ENCODE data around the gene CHST11.
A peak's percentile ranks its signal among the peaks of the same experiment; 100 is the strongest.

Gene CHST11

DNA sequence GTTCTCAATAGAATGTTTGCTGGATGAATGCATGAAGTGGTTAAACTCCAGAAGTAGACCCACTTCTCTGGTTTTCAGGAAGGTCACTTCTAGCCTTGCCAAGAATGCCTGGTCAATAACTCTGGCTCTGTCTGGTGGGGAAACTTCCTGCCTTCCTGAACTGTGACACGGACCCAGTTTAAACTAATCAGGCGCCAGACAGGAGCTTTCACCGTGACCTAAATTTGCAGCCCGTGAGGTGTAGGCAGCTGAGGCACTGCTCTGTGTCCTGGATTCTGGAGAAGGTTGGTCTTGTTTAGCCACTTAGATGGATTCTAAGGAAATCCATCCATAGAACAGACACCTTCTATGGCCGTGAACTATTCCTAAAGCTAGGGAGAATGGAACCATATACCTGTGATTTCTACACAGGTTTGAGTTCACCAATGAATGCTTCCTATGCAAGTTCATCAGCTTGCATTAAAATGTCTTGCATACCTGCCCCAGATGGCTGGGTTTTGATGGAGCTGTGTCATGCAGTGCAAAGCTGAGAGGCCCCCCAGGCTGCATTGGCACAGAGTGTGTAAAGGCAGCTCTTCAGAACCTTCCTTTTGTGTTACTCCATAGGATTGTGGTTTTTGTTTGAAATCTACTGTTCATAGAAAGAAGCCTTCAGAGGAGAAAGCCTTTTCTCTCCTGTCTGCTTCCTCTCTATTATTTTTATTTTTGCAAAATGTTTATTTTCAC is 4.4 kb downstream of the CHST11 start:
- no peak for DNase-seq

DNA sequence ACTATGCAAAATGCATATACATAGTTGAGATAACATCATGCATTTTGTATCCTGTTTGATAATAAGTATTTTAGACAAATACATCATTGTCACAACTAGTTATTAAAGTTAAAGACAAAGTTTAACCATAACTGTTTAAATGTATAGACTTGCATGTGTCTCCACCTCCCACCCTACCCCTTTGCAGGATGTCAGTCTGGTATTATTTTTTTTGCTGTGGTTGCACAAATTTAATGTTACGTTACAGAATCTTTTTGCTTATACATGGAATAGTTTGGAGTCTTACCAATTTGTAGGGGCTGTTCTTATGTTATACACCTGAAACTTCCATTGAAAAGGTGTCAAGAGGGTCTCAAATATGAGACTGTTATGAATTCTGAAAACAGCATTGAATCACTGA is 5.6 kb downstream of the CHST11 start:
- DNase-seq: no peak

- DNase-seq: peak; percentile 21
Observed at GRCh38 chr12:104462931-104463339, 6.2 kb downstream of the CHST11 start.

DNA sequence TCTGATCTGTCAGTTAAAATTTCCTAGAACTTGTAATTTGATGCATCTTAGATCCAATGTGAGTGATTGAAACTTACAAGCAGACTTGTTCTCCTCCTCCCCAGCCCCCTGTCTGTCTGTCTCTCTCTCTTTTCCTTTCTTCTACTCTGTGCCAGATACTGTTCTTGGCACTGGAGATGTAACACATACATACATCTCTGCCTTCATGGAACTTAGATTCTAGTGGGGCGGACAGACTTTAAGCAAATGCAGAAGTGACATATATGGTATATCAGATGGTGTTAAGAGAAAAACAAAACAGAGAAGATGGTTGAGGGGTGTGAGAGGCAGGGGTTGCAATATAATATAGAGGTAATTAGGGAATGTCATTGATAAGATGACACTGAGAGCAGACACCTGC is 6.6 kb downstream of the CHST11 start:
- DNase-seq: no peak

- no peak for DNase-seq
Observed at GRCh38 chr12:104464899-104465298, 8.2 kb downstream of the CHST11 start.

DNA sequence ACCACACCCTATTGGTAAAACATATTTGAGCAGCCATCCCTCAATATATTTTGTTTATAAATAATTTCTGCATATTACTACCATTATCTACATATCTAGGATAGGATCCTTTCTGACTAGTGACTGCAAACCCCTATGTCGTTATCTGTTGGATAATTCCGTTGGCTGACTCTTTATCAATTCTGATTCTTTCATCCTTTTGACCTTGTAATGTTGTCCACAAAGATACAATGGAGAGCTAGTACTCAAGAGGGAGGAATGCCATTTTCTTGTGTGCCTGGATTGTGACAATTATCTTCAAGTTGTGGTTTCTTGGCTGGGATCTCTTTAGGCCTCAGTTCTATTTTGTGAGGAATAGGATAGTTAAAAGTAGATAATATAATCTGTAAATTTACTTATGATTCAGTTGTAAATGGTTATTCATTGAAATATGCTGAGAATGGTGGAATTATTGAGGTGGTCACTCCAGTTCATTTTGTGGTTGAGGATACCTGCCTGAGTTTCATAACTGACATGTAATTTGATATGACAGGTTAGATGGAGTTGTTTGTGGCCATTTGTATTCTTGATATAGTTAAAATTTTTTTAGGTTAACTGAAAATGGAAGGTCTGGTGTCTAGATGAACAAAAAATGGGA is 10.1 kb downstream of the CHST11 start:
- DNase-seq: no peak

GRCh38 chr12:104467346-104467837 is 10.6 kb downstream of the CHST11 start:
- DNase-seq: no peak

GRCh38 chr12:104468371-104468770 is 11.6 kb downstream of the CHST11 start:
- no peak for DNase-seq

- DNase-seq: no peak
Observed at GRCh38 chr12:104469066-104469465, 12.3 kb downstream of the CHST11 start.

DNA sequence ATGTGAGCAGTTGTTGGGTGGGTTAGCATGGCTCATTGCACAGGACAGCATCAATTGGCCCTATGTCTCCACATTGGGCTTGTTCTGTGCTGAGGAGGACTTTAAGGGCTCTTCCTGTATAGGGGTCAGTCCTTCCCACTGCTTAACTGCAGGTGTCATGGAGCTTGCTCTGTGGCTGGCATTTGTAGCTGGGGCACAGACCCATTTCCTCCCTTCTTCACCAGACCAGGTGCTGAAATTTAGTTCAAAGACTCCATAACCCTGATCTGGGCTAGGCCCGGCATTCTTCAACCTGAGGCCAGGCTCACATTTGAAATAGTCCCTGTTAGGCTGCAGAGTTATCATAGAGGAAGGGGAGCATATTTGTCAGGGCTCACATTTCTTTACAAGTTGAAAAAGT is 12.8 kb downstream of the CHST11 start:
- DNase-seq: no peak

GRCh38 chr12:104470521-104470920 is 13.8 kb downstream of the CHST11 start:
- DNase-seq: no peak

DNA sequence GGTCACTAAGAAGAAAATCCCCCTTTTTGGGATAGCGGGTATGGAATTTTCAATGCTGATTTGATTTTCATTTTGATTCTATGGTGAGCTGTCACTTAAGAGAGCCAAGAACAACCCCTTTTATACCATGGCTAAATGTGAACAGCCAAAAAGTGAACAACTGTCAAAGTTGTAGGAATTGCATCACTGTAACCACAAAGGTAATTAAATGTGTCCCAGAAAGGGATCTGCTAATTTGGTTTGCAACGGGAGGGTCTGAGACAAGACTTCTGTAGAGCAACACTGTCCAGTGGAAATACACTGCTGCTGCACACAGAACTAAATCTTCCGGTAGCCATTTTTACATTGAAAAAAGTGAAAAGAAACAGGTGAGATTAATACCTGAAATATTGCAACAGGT is 14.6 kb downstream of the CHST11 start:
- no peak for DNase-seq

DNA sequence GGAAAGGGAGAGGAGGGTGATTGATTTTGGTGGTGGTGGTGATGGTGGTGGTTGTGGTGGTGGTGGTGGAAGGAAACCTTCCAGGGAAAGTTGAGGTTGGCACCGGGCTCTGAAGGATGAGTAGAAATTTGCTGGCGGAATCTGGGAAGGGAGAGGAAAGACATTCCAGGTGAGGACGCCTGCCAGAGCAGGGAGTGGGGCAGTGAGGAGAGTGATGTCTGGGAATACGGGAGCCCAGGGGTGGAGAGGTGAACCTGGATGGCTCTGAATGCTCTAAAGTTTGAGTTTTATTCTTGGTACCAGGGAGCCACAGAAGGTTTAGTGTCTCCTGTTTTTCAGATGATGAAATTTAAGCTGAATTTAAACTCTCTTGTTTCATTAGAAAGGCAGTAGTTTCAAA is 16.0 kb downstream of the CHST11 start:
- no peak for DNase-seq

- DNase-seq: no peak
Observed at GRCh38 chr12:104473374-104473983, 16.7 kb downstream of the CHST11 start.

DNA sequence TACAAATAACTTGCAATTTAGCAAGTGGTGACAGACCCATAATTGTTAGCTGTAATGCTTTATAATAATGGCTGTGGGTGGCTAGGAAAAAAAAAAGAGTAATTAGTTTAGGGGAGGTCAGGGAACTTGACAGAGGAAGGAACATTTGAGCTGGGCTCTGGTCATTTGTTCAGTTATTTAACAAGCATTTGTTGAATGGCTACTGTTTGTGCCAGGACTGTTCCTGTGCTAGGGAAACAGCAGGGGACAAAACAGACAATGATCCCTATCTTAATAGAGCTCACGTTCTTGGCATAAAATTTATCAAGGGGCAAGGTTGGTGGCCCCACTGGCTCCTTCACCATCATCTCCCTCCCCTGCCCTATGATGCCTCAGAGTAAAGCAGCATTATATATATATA is 18.5 kb downstream of the CHST11 start:
- DNase-seq: no peak

DNA sequence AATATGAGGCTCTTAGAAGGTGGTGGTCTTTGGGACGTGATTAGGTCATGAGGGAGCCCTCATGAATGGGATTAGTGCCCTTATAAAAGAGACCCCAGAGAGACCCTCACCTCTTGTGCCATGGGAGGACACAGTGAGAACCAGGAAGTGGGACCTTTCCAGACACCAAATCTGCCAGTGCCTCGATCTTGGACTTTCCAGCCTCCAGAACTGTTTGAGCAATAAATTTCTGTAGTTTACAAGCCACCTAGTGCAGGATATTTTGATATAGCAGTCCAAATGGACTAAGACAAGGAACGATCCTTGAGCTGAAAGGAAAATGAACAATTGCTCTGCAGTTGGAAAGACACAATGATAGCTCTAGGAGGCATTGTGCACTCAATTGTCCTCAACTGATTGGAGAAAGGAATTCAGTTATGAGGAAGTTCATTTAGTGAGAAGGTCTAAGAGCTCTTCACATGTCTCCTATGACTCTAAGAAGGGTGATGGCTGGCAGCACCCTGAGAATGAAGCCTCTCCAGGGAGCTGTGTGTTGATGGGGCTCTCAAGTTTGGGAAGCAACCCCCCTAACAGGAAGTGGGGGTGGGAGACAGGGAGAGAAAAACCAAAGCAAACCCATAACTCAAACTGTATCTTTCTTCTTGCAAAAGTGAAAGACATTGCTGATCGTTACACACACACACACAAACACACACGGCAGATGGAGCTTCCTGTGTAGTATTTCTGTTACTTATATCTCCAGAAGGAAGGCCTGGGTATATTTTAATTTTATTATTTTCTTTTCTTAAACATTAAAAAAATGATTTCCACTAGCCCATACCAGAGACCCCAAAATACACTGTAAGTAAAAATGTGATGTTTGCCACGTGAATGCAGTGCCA is 21.0 kb downstream of the CHST11 start:
- DNase-seq: no peak

GRCh38 chr12:104478396-104479122 is 21.8 kb downstream of the CHST11 start:
- DNase-seq: no peak

- no peak for DNase-seq
Observed at GRCh38 chr12:104479123-104479662, 22.4 kb downstream of the CHST11 start.

- DNase-seq: no peak
Observed at GRCh38 chr12:104480012-104480411, 23.3 kb downstream of the CHST11 start.

DNA sequence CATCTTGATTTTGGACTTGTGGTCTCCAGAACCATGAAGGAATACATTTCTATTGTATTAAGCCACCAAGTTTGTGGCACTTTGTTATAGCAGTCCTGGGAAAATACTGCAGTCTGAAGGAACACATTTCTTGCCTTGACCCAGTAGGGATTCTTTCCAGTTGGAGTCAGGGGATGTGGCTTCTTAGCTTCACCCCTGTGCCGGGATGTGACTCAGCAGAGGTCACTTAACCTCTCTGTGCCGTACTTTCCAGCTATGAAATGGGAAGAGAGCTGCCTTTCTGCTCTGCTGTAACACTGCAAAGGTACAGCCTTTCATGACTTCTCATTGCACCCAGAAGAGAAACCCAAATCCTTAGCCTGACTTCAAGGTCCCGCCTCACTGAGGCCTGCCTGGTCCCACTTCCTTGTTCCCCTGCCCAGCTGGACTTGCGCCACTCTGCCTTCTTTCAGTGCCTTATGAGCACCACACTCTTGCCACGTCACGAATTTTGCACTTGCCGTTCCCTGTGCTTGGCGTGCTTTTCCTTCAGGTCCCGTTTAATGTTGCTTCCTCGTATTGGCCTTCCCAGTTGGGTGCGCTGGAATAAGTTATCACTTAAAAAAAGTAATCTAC is 24.2 kb downstream of the CHST11 start:
- no peak for DNase-seq

DNA sequence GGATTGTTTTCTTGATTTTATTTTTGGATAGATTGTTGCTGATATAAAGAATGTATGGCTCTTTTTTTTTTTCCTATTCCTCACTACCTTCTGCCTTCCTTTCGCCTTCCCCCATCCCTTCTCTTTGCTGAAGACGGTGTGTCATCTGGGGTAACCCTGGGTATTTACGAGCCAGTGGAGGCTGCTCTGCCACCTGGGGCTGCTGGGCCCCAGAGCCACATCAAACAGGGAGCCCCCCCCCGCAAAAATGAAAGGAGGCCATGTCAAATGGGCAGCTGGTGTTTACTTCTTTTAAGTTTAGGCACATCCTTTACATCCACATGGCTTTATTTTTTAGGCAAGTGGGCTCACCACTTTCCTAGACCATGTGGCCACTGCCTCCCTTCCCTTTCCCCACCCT is 25.4 kb downstream of the CHST11 start:
- DNase-seq: no peak

GRCh38 chr12:104482748-104483147 is 26.0 kb downstream of the CHST11 start:
- no peak for DNase-seq
